Ramos (cell line): ENCODE measurements around the gene PLPP7.

ENCODE experiments used
- in situ Hi-C: fragments of 300-500 bp; cut with MboI; formaldehyde crosslinking; loops from one replicate; pipeline ENCODE4 v1.14.3; 2022; ENCODE audit warnings: low sequenced_read_pairs; ENCODE audit not compliant: unreplicated experiment

Gene PLPP7

DNA sequence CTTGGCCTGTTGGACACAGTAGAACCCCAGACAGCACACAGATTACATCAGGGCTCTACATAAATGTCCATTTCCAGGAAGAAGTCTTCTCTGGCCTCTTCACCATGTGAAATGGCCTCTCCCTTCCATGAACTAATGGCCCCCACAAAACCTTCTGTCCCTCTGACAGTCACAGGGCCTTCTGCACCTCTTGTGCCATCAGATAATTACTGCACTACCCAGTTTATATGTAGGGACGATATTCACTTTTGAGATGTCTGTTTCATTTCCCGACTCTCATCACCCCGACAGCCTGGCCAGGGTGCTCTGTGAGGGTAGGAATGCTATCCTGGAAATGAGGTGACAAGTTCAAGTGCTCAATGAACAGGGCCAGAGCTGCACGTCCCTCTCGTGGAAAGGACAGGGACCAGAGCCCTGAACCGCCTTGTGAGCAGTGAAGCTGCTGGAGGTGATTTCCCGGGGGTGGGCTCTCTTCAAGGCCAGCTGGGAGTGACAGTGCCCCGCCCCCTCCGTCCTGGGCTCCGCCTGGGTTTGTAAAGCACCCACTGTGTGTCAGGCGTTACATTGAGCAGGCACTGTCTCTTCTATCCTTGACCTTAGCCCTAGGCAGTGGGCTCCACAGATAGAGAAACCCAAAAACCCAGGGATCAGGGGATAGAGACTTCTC is 10.2 kb upstream of the PLPP7 start:
- in situ Hi-C loops: no loop called here

DNA sequence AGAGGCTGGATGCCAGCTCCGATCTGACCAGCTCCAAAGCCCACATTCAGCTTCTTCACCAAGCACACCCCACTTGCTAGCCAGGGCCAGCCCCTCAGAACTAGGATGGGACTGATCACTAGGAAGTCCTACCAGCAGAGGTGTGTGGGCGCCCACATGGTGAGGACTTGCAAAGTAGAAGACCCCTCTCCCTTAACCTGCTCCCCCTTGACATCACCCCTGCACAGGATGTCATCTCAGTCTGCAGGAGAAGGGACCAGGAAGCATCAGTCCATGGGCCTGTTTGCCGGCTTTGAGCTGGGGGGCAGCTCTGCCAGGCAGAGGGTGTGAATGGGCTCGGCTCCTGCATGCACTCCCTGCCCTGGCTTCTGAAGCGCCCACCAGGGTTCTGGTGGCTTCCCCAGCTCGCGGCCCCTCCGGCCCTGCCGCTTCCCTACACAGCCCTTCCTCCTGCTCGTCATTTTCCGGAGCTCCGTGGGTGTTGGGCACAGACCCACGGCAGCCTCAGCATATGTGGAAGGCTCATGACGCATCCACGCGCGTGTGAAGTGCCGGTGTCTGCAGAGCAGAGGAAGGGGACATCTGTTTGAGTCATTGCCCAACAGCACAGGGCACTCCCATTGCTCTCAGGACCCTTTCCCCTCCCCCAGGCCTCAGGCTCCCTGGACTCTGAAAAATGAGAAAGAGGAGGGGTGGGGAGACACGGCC is 9.5 kb upstream of the PLPP7 start:
- in situ Hi-C loops: no loop called here

- in situ Hi-C loops: no loop called here
These were observed 8.9 kb upstream of the PLPP7 start for GRCh38 chr9:131280660-131281059.

DNA sequence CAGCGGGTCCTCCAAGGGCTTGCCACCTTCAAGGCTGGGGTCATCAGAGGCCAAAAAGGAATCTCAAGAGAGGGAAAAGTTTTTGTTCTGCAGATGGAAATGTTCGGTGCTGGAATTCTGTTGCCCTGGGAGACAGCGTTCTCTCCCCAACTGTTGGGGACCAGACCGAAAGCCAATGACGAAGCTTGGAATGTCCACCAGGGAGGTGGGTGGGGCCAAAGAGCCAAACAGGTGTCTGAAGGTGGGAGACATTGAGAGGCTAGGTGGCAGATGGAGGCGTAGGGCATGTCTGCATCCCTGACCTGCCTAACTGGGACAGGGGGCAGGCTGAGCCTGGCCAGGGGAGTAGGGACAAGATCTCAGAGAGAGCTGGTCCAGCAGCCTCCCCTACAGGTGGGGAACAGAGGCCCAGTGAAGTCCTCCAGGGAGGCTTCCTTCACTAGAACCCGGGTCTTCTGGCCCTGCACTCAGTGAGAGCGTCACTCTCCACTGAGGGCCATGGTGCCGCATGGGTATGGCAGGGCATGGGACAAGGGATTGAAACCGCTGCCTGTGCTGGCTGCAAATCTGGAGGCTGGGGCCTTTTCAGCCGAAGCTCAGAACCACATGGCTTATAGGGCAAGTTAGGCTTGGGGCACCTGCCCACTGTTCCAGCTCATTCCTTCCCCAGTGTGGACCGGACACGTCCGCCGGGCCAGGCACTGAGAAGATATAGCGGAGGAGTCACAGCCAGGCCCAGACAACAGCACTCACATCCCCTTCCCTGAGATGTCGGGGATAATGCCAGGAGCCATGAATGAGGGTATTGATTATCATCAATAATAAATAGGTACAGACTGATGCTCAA is 8.2 kb upstream of the PLPP7 start:
- in situ Hi-C loops: no loop called here

GRCh38 chr9:131282175-131282574 is 7.3 kb upstream of the PLPP7 start:
- in situ Hi-C loops: no loop called here

- in situ Hi-C loops: no loop called here
These were observed 6.7 kb upstream of the PLPP7 start for GRCh38 chr9:131282688-131283422.

DNA sequence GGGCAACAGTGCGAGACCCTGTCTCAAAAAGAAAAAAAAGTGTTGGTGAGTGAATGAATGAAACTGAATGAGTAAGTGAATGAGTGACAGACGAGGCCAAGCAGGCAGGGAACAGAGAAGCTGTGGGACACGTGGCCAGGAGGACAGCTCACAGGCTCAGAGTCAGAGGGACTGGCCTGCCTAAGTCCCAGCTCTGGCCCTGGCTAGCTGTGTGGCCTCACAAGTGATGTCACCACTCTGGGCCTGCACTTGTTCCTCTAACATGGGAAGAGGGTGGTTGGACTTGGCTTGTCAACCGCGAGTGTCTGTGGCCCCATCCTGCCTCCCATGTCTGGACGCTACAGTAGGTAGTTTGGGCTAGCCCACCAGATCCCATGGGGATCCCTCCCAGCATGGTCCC is 4.7 kb upstream of the PLPP7 start:
- in situ Hi-C loops: no loop called here

- in situ Hi-C loops: no loop called here
These were observed 2.2 kb upstream of the PLPP7 start for GRCh38 chr9:131287359-131287758.

- in situ Hi-C loops: no loop called here
These were observed 1.3 kb upstream of the PLPP7 start for GRCh38 chr9:131288217-131288616.

GRCh38 chr9:131290036-131290766 is 678 bp downstream of the PLPP7 start:
- in situ Hi-C loops: no loop called here

DNA sequence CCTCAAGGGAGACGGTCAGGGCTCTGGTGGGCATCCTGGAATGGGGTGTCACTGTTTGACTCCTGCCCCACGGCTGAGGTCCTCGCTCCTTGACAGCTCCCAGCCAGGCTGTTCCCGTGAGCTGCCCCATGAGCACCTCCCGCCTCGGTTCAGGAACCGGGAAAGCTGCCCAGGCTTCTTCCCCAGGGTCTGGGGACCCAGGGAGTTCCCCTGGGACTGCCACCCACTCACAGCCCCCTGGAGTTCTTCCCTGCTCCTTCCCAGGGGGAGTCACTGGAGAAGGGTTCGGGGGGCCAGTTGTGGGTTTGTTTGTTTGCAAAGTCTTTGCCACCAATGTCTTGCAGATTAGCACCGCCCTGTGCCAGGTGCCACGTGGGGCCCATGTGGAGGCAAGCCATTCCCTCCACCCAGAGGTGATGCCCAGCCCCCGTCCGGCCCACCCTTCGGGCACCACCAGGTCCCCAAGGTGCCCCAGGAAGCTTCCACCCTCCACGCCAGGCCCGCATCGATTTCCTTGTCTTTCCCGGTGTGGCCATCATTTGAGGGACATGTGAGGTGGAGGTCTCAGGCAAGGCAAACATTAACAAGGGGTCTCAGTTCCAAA is 1.3 kb downstream of the PLPP7 start:
- in situ Hi-C loops: no loop called here

DNA sequence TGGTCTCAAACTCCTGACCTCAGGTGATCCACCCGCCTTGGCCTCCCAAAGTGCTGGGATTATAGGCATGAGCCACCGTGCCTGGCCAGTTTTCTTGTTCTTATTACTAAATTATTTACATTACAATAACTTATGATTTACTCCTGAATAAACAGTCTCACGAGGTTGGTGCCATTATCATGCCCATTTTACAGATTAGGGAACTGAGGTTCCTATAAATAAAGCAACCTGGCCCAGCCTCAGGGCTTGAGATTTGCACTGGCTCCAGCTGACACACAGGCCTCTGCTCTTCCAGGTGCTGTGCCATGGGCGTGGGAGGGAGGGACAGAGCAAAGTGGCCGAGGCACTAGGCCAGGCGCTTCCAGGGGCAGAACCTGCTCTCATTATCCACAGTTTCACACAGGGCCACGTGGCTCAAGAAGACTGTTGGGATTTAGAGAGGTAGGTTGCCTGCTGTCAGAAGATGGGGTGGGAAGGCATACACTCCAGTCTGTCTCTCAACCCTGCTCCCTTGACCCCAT is 2.3 kb downstream of the PLPP7 start:
- in situ Hi-C loops: no loop called here

DNA sequence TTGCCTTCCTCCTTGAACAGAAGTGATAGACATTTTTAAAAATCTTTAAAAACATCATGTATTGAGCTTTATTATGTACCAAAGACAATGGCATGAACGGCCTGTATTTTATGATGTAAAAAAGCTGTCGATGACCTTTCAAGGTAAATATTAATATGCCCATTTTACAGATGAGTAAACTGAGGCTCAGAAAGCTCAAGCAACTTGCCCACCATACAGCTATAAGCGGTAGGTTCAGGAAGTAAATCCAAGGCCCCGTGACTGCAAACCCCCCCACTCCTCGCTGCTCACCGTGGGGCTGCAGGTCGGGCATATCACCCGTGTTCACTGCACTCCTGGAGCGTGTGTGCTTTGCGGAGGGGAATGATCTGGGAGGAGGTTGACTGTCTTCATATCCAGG is 3.4 kb downstream of the PLPP7 start:
- in situ Hi-C loops: no loop called here

GRCh38 chr9:131296460-131296859 is 6.9 kb downstream of the PLPP7 start:
- in situ Hi-C loops: no loop called here

DNA sequence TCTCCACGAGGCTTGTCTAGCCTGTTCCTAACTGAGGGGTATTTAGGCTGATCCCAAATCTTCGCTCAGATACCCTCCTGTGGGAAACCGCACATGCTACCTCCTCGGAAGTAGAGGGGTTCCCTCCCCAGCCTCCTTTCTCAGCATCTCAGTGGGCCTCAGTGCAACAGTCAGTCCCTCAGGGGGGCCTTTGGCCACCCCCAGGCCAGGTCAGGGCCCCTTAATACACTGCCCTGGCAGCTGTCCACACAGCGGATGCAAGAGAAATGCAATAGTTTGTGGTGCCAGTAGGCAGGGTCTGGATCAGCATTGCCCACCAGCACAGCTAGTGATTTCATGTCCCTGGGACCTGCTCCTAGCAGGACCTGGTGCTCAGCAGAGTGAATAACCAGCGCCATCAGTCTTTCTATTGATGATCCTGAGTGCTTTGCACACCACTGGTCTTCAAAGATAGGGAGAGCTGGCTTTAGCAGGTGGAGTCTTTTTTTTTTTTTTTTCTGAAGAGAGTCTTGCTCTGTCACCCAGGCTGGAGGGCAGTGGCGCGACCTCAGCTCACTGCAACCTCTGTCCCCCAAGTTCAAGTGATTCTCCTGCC is 7.5 kb downstream of the PLPP7 start:
- in situ Hi-C loops: no loop called here

DNA sequence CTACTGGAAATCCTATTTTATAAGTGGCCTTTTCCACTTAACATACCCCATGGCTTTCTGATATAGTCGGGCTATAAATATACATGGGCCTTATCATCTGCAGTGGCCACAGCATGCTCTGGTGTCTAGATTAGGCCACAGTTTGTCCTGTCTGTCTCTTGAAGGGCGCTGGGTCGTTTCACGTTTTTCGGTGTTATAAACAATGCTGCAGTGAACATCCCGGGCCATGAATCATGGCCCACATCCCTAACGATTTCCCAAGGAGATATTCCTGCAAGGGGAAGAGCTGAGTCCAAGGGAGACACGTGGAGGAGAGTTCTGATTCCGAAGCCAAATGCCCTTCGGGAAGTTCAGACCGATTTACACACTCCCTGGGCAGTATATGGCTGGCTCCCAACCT is 8.4 kb downstream of the PLPP7 start:
- in situ Hi-C loops: no loop called here

- in situ Hi-C loops: no loop called here
These were observed 8.8 kb downstream of the PLPP7 start for GRCh38 chr9:131298341-131298740.

DNA sequence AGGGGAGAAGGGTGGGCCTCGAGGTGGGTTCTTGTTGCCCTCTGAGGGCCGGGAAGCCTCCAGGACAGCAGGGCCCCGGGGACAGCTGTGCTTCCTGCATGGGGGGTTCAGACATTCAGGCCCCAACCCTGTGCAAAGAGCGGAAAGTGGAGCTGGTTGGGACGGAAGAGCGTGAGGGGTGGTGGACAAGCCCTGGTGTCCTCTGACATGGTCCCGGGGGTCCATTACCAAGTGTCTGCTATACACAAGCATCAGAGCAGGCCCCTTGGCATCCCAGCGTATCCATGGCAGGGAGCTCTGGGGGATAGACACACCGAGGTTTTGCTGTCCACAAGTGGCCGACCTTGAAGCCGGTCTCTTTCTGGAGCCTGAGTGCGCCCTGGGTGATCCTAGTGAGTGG is 9.3 kb downstream of the PLPP7 start:
- in situ Hi-C loops: no loop called here
